ENCODE measurements around the gene AFF3.
"Not testable (repeated sequence)": the region's sequence is repeated elsewhere in the genome, so short reads cannot be mapped to it uniquely, and the experiment has no call there.

Gene AFF3, protein sequence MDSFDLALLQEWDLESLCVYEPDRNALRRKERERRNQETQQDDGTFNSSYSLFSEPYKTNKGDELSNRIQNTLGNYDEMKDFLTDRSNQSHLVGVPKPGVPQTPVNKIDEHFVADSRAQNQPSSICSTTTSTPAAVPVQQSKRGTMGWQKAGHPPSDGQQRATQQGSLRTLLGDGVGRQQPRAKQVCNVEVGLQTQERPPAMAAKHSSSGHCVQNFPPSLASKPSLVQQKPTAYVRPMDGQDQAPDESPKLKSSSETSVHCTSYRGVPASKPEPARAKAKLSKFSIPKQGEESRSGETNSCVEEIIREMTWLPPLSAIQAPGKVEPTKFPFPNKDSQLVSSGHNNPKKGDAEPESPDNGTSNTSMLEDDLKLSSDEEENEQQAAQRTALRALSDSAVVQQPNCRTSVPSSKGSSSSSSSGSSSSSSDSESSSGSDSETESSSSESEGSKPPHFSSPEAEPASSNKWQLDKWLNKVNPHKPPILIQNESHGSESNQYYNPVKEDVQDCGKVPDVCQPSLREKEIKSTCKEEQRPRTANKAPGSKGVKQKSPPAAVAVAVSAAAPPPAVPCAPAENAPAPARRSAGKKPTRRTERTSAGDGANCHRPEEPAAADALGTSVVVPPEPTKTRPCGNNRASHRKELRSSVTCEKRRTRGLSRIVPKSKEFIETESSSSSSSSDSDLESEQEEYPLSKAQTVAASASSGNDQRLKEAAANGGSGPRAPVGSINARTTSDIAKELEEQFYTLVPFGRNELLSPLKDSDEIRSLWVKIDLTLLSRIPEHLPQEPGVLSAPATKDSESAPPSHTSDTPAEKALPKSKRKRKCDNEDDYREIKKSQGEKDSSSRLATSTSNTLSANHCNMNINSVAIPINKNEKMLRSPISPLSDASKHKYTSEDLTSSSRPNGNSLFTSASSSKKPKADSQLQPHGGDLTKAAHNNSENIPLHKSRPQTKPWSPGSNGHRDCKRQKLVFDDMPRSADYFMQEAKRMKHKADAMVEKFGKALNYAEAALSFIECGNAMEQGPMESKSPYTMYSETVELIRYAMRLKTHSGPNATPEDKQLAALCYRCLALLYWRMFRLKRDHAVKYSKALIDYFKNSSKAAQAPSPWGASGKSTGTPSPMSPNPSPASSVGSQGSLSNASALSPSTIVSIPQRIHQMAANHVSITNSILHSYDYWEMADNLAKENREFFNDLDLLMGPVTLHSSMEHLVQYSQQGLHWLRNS (N-terminal part only)

DNA sequence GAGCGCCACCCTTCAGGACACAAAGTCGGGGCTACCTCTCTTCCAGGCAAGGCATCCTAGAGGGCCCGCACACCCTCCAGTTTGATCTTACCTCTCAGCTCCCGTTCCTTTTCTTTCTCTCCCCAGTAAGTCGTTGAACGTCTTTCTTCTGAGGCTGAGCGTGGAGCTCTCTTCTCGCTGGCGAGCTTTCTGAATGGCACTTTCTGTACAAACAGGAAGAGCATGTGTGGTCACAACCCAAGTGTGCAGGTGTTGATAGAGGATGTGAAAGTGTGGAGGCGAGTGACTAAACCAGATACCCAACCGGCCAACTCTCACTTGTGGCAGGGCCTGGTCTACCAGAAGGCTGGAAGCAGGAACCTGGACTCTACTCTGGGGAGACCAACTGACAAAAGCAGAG, at the start of gene AFF3:
TSS of gene AFF3 (minus strand) at position 198 of the 400 bp plus-strand sequence. CDS start 38,136 bp downstream, outside the sequence.
- DNase-seq (ENCODE audit: low spot score) (no peak), FAIRE-seq (no peak)

DNA sequence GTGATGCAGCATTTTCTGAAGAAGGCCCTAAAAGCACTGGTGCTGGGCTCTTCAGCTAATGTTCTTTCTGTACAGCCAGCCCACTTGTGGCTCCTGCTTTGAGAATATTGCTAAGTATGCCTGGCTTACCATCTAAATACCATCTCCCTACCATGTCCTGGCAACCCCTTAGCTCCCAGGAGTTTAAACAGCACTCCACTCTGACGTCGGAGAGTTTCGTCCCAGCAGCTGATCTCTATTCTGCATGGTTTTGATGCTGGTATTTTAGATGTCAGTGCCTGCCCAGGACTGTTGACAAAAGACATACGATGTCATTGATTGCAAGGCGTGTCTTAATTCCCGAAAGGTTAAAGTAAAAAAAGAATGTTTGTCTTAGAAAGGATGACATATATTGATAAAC, 47.0 kb upstream of the AFF3 start:
- no peak for FAIRE-seq
- no peak for DNase-seq (ENCODE audit: low spot score)

DNA sequence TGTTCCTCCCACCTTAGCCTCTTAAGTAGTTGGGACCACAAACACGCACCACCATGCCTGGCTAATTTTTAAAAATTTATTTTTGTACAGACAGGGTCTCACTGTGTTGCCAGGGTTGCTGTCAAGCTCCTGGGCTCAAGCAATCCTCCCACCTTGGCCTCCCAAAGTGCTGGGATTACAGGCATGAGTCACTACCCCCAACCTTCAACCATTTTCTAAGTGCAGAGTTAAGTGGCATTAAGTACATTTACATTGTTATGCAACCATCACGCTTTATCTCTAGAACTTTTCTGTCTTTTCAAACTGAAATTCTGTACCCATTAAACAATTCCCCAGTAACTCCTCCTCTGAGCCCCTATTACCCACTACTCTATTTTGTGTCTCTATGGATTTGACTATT, 45.9 kb upstream of the AFF3 start:
- DNase-seq (ENCODE audit: low spot score), result no peak
- FAIRE-seq, result no peak

DNA sequence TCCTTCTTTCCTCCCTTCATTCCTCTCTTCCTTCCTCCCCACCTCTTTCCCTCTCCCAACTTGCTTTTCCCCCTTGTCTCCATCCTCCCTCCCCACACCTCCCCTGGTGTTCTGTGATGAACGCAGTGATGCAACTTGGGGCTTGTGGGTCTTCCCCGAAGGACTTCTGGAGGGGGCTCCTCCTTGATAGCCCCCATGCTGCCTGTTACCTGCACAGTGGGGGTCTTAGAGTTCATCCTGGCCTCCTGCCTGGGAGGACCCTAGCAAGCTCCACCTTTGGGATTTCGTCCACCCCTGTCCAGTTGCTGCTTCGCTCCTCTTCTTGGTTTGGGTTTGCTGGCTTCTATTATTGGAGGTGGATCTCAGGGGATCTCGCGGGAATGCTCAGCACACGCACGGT, 43.7 kb upstream of the AFF3 start:
- DNase-seq (ENCODE audit: low spot score) (no peak), FAIRE-seq (no peak)

DNA sequence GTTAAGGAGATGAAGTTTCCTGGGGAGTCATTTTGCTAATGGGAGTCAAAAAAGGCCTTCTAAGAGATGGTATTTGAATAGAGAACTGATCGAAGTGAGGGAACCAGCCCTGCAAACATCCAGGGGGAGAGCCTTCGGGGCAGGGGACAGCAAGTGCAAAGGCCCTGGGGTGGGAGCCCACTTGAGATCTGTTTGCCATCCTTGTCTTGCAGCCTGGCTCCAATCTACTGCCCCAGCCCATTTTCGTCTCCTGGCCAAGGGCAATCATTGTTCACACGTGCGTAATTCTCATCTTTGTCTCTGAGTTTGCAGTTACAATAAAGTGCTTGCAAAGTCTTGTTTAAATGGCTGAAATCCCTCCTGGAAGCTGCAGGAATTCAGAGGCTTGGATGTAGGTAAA, 43.1 kb upstream of the AFF3 start:
- FAIRE-seq, result no peak
- no peak for DNase-seq (ENCODE audit: low spot score)

DNA sequence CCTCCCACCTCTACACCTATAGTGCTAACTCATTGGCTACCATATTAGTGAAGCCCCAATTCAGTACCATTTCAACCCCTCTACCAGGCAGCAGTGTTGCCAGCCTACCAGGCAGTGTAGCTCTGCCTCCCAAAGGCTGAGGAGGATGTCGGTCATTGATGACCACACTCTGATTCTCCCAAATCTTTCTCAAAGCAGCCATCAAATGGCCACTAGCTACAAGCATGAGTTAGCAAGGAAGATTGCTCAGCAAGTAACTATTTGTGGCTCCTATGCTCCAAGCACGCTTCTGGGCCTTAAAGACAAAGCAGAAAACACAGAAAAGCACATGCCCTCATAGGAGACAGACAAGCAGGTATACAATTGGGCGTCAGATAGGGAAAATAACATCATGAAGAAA, 42.7 kb upstream of the AFF3 start:
- DNase-seq (ENCODE audit: low spot score) (no peak), FAIRE-seq (no peak)

DNA sequence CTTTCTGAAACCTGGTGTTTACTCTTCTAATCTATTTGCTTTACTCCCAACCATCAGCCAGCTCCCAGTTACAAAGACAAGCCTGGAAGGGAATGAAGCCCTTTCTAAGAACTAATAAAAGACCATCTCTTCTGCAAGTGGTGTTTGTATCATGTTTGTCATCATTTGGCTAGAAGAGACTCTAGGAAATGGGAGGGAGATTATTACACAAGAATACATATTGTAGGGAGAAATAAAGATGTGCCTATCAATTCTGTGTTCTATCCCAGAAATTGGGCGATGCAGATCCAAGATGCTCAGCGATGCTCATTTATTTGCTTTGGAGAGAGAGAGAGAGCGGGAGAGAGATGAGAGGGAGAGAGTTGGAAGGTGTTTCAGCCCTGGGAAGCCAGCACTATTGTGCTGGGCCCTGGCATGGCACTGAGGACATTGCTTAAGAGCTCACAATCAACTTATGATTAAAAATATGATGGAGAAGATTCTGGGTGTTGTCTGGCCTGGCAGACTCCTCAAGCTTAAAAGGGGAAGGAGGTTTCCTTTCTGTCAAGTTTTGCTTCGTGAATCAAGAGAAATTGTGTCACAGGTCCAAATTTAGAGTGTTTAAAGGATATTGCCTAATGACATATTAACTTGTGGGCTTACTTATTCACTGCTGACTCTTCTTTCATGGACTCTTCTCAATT, 41.8 kb upstream of the AFF3 start:
- DNase-seq (ENCODE audit: low spot score) (no peak), FAIRE-seq (no peak)

DNA sequence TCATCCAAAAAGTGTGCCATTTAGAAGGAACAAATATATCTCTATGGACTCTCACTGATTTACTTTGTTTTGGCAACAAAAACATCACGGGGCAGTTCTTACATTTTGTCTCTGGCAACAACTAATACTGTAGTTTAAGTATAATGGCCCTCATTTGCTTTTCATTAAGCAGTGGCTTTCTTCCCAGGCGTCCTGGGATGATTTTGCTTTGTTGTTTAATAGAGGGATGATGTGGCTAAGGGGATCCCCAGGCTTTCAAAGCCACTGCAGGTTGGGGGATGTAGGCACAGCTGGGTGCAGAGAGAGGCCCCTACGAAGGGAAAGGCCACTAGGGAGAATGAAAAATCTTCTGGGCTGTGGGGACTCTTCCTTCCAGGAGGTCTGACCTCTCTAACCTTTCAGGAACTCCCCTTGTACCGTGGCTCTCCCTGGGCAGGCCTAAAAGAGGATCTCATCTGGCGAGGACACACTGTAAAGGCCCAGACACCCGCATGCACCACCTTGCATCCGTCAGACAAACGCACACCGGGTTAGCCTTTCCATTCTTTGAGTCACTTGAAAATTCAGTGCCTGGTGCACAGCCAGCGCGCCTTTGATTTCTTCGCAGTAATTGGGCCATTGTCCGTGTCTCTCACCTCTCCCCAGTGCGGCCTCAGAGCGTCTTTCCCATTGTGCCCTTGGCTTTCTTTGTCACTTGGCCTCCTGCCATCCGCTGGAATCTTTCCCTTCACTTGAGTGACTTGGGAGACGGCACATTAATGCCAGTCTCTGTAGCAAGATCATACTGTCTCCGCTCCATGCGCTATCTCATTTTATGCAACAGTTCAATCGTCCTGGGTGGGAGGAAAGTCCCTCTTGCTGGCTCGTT, 40.3 kb upstream of the AFF3 start:
- FAIRE-seq (no peak), DNase-seq (ENCODE audit: low spot score) (no peak)

DNA sequence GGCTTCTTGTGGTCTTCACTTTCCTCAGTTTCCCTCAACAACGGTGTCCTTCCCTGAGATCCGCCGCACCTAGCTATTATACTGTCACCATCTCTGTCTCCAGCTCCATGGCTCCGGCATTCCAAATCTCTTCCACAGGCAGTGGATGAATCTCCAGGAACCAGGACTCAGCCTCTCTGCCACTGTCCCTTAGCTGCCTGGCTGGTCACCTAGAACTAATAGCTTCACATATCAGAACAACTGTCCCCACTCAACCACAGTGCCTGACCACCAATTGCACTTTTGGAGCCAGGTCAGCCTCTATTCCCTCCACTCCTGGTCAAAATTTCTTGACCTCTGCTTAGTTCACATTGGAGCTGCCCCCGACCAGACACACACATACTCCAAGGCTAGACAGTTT, 38.1 kb upstream of the AFF3 start:
- no peak for FAIRE-seq

DNA sequence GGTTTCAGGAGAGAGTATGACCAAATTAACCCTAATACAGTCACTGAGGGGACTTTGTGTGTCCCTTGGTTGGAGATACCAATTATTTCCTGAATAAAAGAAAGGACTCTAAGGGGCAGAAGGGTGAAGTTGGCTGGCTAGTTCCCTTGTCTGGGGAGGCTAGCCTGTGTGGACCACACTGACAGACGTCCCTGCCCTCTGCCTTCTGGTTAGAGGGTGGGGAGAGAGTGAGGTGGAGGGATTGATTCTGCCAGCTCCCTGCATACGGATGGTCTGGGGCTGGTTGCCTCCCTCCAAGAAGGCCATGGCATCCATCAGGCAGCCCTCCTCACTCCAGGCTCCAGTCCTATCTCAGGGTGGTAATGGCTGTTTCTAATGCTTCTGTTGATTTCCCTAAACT, 37.4 kb upstream of the AFF3 start:
- no peak for FAIRE-seq
- no peak for DNase-seq (ENCODE audit: low spot score)

More for the DNA sequence above, 38.1 kb upstream of the AFF3 start:
- no peak for DNase-seq (ENCODE audit: low spot score)

DNA sequence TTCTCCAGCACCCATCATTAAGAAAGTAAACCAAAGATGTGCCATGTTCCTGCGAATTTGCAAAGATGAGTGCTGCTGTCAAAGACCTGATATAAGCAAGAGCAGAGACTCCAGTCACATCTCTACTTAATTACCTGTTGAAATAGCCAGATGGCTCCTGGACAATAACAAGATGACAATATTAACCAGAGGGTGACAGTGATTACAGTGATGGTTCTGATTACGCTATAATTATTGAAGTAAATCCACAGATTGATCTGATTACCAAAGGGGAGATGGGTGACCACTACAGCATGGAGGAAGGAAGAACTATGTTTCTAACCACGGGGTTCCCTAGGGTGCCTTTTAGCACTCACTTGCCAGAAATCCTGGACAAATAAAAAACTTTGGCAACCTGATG, 36.5 kb upstream of the AFF3 start:
- DNase-seq (ENCODE audit: low spot score) (no peak), FAIRE-seq (no peak)

DNA sequence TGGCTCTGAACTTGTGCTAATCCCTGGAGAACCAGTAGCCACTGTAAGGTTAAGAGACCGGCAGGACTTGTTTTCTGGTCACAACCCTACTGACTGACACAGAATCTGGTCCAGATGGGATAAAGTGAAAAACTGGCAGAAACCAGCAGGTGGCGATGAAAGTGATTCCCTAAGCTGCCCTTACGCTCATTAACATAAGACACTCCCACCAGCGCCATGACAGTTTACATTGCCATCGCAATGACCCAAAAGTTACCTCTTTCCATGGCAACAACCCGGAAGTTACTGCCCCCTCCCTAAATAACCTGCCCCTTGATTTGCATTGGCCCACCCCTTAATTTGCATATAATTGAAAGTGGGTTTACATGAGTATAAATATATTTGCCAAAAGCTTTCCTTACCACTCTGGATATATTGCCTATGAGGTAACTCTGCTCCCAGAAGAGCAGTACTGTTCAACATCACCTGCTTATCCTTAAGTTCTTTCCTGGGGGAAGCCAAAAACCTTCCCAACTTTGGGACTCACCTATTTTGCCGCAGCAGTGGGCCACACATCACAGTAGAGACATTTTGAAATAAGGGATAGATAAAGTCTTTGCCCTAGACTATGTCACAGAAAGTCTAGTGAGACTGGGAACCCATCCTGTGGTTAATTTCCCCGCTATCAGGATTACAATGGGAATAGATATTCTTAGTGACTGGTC, 35.8 kb upstream of the AFF3 start:
- no peak for FAIRE-seq
- DNase-seq (ENCODE audit: low spot score), result peak; percentile 31

DNA sequence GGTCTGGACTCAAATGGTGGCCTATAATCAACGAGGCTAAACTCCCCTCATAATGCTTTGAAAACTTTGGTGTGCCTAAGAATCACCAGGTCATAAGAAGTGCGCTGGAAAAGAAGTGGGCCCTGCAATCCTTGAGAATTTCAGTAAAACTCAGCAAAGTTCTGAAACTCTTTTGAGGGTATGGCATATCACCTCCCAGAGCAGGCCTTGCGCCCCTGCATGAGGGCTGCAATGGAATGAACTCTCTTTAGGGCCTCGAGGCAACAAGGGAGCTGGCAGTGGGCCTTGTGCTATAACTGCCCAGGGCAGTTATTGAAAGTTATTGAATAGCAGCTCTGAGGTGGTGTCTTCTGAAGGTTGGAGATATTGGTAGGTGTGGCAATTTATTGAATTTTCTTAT, 34.5 kb upstream of the AFF3 start:
- DNase-seq (ENCODE audit: low spot score), result no peak
- no peak for FAIRE-seq

DNA sequence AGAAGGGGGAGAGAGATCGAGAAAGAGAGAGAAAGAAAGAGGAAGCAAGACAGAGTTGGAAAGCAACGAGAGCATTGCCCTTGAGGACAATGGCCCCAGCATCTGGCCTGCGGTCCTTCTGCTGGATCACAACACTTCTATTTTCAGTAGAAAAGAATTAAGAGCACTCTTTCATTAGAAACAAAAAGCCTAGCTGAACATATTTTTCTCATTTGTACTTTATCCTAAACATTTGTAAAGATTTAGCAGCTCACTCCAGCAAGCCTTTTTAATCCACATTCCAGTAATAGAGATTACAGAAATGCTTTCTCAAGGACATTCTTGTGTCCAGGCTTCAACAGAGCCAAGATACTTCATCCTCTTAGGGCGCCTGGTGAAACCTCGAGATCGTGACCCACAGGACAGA, 31.6 kb upstream of the AFF3 start:
- FAIRE-seq (no peak), DNase-seq (ENCODE audit: low spot score) (no peak)

DNA sequence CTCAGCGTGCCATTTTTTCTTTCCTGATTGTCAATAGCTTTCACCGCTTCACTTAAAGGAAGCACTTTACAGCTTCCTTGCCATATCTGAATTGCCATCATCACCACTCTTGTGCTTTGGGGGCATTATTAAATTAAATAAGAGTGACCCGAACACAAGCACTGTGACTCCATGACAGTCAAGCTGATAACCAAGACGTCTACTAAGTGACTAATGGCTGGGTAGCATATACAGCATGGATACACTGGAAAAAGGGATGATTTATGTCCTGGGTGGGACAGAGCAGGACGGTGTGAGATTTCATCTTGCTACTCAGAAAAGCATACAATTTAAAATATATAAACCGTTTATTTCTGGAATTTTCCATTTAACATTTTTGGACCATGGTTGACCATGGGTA, 24.3 kb upstream of the AFF3 start:
- no peak for FAIRE-seq
- DNase-seq (ENCODE audit: low spot score), result no peak

DNA sequence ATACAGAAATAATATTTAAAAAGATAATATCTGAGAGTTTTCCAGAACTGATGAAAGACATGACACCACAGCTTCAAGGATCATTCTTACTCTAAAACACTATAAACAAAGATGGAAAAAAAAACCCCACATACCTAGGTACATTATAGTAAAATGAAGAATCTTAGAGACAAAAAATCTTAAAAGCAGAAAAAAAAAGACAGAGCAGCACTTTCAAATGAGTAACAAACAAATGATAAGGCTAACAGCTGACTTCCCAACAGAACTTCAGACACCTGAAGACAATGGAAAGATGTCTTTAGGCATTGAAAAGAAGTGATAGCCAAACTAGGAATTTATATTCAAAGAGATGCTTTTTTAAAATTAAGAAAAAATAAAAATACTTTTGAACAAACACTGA, 21.2 kb upstream of the AFF3 start:
- FAIRE-seq (no peak), DNase-seq (ENCODE audit: low spot score) (no peak)

DNA sequence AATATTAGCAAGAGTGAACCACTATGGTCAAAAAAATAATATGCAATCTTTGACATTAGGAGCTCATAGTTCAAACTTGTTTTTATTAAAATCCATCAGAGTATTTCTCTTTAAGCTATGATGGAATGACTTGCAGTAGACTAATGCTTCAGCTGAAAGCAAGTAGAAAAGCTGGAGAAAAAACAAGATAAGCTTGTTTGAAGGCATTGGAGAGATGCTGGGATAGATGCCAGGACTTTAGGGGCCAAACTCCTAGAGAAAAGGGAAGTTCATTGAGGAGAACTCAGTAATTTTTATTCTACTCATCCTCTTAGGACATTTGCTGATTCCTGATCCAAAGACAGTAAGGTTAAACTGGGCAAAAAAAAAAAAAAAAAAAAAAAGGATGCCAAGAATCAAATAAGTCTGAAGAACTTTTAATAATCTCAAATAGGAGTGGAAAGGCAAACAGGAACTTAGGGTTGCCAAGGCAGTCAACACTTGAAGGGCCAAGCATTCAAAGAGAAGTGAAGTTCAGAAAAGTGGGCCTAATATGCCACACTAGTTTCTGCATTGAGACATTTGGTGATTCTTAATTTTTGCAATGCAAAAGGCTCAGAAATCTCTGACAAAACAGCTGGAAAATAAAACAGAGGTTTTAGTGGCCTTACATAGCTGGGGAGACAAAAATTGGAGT, 19.7 kb upstream of the AFF3 start:
- FAIRE-seq (no peak), DNase-seq (ENCODE audit: low spot score) (no peak)

DNA sequence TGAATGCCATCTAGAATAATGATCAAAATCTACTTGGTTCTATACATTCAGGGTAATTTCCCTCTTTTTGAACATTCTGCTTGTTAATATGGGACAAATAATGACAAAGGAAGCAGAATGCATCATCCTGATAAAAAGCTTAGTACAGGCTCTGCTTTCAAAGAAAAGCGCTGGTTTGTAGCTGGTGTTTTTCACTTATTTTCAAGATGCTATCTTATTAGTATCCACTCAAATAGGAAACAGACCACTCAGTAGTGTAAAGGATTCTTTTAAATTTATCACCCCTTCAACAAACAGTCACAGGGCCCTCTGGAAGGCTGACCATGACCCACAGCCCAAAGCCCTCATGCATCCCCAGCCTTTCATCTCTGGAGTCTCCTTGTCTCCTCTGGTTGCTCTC, 18.0 kb upstream of the AFF3 start:
- DNase-seq (ENCODE audit: low spot score) (no peak), FAIRE-seq (no peak)

DNA sequence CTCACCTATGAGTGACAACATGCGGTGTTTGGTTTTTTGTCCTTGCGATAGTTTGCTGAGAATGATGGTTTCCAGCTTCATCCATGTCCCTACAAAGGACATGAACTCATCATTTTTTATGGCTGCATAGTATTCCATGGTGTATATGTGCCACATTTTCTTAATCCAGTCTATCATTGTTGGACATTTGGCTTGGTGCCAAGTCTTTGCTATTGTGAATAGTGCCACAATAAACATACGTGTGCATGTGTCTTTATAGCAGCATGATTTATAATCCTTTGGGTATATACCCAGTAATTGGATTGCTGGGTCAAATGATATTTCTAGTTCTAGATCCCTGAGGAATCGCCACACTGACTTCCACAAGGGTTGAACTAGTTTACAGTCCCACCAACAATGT, 9.4 kb upstream of the AFF3 start:
- not testable (repeated sequence) for DNase-seq (ENCODE audit: low spot score); FAIRE-seq
